K562 treated with DMSO at 1 percent for 48 hours (cell line): ENCODE data around the gene SNUPN. TPM values are rescaled to one million over a fixed set of nuclear protein-coding genes. Genes with fewer than 3 reads are reported as not detected.

Experiments
- total RNA-seq: library from RNA; unstranded; fragments of 300-600 nt; gene quantifications from 2 replicates; pipeline ENCODE4 v1.2.3, GENCODE V29; 2022; ENCODE audit warnings: low replicate concordance; ENCODE audit errors: extremely low read depth

The SNUPN gene
- not detected in 2 replicates for total RNA-seq

GRCh38 chr15:75625542-75626347 is at the start of gene SNUPN:
Gene SNUPN (minus strand): TSS chr15:75625725. CDS start chr15:75621051, 4,674 bp downstream.

DNA sequence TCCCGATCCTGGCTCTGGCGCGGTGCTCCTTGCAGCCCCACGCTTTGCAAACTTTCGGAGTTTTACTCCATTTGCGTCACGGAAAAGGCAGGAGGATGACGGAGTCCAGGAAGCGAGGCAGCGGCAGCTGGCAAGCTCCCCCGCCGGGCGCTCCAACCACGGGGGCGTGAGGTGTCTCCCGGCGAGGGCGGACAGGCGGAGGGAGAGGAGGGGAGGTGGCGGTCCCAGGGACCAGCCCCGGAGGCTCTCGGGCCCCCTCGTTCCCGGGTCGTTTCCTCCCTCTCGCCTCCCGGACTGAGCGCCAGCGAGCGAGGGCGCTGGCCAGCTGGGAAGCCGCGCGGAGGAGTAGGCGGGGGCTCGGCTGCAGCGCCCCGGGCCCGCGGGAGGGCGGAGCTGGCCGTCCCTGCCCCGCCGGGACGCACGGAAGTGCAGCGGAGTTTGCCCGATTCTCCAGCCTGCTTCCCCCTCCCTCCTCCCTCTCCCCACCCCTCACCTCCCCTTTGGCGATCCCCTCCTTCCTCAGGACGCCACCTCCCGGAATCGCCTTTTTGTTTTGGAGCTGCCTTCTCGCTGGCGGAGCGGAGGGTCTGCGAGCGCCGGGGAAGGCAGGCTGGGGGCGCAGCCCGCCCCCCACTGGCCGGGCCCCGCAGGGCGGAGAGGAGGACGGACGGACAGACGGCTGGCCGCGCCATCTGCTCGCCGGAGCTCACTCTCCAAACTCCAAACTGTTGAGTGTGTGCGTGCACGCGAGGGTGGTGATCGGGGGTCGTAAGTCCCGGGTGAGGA is 22.0 kb upstream of the SNUPN start, which contains the start of gene SNX33:
SNX33 (plus strand) TSS at position 543 of the 786 bp plus-strand sequence. CDS start 1,191 bp downstream, outside the sequence.

GRCh38 chr15:75639709-75640482 is 14.4 kb upstream of the SNUPN start, which contains the start of gene IMP3:
Gene IMP3 (minus strand): TSS chr15:75640224. CDS start chr15:75640168, 56 bp downstream.

GRCh38 chr15:75578948-75579920 is 46.3 kb downstream of the SNUPN start, which contains the start of gene PTPN9:
Gene PTPN9 (minus strand): TSS chr15:75579315. CDS start chr15:75578776, 539 bp downstream.

Other genes starting within 250 kb of the SNUPN start
- gene SIN3A, start 174.0 kb downstream of the SNUPN start, total RNA-seq, result not detected in 2 replicates
- gene PTPN9, start 46.4 kb downstream of the SNUPN start, total RNA-seq, result not detected in 2 replicates
- gene IMP3, start 14.5 kb upstream of the SNUPN start, total RNA-seq, result not detected in 2 replicates
- not detected in 2 replicates for gene SNX33, start 22.2 kb upstream of the SNUPN start, total RNA-seq
- gene CSPG4, start 87.1 kb upstream of the SNUPN start, total RNA-seq, result not detected in 2 replicates
- not detected in 2 replicates for gene UBE2Q2, start 217.7 kb upstream of the SNUPN start, total RNA-seq